Sigmoid colon (tissue), 4 donors: Measurements from ENCODE around the gene TMED7.

Experiments used
- CTCF ChIP-seq, 4 experiments: fragments of 450-650 bp in 3 of 4; fragments of 200-600 bp in 1 of 4; IDR thresholded peaks; one replicate each; pipeline ENCODE4 v1.5.1; 2016 to 2019; ENCODE audit warnings: antibody characterized with exemption in 4 of 4, mild to moderate bottlenecking in 3 of 4, moderate library complexity in 2 of 4
- POLR2AphosphoS5 ChIP-seq, 4 donors: sonication (generic); formaldehyde crosslinking; IDR thresholded peaks; one replicate each; pipeline ENCODE4 v1.6.1; 2017; ENCODE audit warnings: antibody characterized with exemption in 4 of 4

GRCh38 chr5:115585265-115585664 lies 40.6 kb downstream of the TMED7 start:
- TF ChIP-seq CTCF (IDR thresholded peaks at IDR 0.05) (no peak), POLR2AphosphoS5 (IDR thresholded peaks at IDR 0.05) (no peak)
